ENCODE measurements around the gene ELOVL5.

Gene ELOVL5

DNA sequence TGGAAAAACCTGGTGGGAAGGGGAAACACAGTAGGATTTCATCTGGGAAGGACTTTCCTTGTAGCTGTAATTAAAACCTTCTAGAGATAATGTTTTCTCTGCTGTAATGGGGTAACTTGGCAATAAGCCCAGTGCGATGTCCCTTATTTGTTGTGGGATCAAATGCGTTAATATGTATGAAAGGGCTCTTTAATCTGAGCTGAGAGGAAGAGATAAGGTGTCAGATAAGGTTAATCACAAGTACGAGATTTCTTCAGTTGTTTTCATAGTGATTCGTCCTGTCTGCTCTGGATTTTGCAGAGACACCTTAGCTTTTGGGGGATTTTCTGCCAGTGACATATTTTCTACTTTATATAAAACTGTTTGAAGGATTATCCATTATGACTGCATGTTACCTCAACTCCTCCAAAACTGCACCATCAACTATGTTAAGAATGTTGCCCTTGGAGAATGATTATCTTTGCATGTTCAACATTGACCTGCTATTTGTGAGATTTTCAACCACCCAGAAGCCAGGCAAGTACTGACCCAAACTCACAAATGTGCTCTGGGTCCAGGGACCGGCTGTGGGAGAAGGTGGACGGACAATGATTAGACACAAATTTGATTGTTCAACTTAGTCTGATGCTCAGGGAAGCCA is 21.2 kb upstream of the ELOVL5 start:
- DNase-seq (ENCODE audit: low read depth) = no peak
- TF ChIP-seq, protein P1, sequence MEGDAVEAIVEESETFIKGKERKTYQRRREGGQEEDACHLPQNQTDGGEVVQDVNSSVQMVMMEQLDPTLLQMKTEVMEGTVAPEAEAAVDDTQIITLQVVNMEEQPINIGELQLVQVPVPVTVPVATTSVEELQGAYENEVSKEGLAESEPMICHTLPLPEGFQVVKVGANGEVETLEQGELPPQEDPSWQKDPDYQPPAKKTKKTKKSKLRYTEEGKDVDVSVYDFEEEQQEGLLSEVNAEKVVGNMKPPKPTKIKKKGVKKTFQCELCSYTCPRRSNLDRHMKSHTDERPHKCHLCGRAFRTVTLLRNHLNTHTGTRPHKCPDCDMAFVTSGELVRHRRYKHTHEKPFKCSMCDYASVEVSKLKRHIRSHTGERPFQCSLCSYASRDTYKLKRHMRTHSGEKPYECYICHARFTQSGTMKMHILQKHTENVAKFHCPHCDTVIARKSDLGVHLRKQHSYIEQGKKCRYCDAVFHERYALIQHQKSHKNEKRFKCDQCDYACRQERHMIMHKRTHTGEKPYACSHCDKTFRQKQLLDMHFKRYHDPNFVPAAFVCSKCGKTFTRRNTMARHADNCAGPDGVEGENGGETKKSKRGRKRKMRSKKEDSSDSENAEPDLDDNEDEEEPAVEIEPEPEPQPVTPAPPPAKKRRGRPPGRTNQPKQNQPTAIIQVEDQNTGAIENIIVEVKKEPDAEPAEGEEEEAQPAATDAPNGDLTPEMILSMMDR (IDR thresholded peaks at IDR 0.05; ENCODE audit: low read depth, low read length, missing control alignments) = no peak
- no peak overlapping the region for H3K4me3 ChIP-seq (ENCODE audit: low read depth, low read length)

DNA sequence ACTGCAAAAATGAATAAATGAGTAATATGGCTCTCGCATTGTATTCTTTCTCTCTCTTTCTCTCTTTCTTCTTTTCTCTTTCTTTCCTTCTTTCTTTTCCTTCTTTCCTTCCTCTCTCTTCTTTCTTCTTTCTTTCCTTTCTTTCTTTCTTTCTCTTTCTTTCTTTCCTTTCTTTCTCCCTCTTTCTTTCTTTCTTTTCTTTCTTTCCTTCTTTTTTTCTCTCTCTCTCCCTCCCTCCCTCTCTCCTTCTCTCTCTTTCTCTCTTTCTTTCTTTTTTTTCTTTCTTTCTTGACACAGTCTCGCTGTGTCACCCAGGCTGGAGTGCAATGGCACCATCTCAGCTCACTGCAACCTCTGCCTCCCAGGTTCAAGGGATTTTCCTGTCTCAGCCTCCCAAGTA is 20.3 kb upstream of the ELOVL5 start:
- no peak for DNase-seq (ENCODE audit: low read depth)
- TF ChIP-seq, protein P1 (IDR thresholded peaks at IDR 0.05; ENCODE audit: low read depth, low read length, missing control alignments) = no peak
- no peak overlapping the region for H3K4me3 ChIP-seq (ENCODE audit: low read depth, low read length)

DNA sequence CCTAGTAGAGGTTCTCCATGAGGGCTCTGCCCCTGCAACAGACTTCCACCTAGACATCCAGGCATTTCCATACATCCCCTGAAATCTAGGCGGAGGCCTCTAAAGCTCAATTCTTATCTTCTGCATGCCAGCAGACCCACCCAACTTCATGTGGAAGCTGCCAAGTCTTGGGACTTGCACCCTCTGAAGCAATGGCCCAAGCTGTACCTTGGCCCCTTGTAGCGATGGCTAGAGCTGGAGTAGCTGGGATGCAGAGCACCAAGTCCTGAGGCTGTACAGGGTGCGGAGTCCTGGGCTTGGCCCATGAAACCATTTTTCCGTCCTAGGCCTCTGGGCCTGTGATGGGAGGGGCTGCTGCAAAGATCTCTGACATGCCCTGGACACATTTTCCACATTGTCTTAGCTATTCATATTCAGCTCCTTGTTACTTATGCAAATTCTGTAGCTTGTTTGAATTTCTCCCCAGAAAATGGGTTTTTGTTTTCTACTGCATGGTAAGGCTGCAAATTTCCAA is 17.4 kb upstream of the ELOVL5 start:
- TF ChIP-seq, protein P1 (IDR thresholded peaks at IDR 0.05; ENCODE audit: low read depth, low read length, missing control alignments) = no peak
- H3K4me3 ChIP-seq (ENCODE audit: low read depth, low read length) = no peak overlapping the region
- no peak for DNase-seq (ENCODE audit: low read depth)

DNA sequence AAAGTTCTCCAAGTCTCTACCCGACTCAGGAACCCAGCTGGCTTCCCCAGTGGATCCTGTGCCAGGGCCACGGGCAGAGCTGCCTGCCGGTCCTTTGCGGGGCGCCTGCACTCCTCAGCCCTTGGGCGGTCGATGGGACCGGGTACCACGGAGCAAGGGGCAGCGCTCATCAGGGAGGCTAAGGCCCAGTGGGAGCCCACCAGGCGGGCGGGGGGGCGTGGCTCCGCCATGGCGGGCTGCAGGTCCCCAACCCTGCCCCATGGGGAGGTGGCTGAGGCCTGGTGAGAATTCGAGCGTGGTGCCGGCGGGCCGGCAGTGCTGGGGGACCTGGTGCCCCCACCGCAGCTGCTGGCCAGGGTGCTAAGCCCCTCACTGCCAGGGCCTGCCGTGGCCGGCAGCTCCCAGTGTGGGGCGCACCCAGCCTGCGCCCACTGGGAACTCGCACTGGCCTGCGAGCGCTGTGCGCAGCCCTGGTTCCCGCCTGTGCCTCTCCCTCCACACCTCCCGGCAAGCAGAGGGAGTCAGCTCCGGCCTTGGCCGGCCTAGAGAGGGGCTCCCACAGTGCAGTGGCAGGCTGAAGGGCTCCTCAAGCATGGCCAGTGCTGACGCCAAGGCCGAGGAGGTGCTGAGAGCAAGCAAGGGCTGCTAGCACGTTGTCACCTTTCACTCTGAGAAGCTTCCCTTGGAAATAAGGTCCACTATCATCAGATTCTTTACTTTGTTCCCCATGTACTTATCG is 14.8 kb upstream of the ELOVL5 start:
- no peak overlapping the region for H3K4me3 ChIP-seq (ENCODE audit: low read depth, low read length)
- TF ChIP-seq, protein P1 (IDR thresholded peaks at IDR 0.05; ENCODE audit: low read depth, low read length, missing control alignments) = no peak
- no peak for DNase-seq (ENCODE audit: low read depth)

DNA sequence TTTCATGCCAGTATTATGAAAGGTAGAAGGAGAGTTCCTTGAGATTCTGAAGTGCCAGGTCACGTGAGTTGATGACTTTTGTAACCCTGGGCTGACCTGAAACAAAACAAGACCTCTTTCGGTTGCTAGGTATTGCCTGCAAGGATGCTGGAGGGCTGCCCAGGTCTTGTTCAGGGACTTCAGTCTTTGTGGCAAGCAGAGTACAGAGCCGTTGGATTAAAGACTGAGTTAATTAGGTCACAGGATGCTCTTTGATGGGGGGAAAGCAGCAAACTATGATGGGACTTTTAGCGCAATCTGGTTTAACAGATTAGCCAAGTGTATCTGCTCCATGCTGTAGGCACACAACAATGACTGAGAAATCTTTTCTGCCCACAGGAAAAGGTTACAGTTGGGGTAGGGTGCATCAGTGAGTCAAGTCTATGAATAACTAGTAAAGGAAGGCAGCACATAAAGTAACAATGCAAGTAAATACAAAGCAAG is 12.8 kb upstream of the ELOVL5 start:
- DNase-seq (ENCODE audit: low read depth) = no peak
- TF ChIP-seq, protein P1 (IDR thresholded peaks at IDR 0.05; ENCODE audit: low read depth, low read length, missing control alignments) = no peak
- no peak overlapping the region for H3K4me3 ChIP-seq (ENCODE audit: low read depth, low read length)

DNA sequence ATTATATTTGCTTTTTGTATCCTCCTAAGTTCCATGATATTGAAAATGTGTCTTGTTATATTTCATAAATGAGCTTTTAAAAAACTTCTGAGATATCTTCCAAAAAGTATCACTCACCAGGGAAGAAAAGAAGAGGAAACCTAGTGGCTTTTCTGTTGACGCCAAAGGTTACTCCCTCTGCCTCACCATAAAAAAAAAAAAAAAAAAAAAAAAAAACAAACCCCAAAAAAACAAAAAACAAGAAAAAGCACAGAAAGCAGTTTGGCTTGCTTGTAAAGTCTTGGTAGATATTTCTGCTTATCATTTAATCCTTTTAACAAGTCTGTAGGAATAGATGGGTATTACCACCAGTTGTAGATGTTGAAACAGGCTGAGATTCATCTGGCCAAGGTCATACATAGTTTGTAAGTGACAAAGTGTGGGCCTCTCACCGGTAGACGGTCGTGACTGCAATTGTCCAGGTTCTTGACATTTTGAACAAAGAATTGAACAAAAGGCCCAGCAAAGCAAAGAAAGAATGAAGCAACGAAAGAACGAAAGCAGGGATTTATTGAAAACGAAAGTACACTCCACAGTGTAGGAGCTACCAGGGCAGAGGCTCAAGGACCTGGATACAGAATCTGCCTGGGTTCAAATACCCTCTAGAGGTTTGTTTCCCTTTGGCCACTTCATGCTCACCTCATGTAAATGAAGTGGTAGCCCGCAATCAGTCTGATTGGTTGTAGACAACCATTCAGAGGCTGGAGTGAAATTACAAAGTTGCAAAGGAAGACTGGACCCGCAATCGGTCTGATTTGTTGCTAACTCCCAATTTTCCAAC is 11.6 kb upstream of the ELOVL5 start:
- TF ChIP-seq, protein P1 (IDR thresholded peaks at IDR 0.05; ENCODE audit: low read depth, low read length, missing control alignments) = no peak
- DNase-seq (ENCODE audit: low read depth) = no peak
- peak overlapping the region; percentile 75; the same call in 1 of the 2 replicates for H3K4me3 ChIP-seq (ENCODE audit: low read depth, low read length)

Measured in GM12864 (cell line).